SU-DHL-6 (cell line): ENCODE results near the gene HDAC10.

Experiments
- EZH2phosphoT487 ChIP-seq: fragments of 200-600 bp; sonication (generic), shearing (Covaris generic); conservative IDR thresholded peaks from 2 replicates; pipeline ENCODE4 v1.6.1; 2018; ENCODE audit warnings: mild to moderate bottlenecking, antibody characterized with exemption, low read length, moderate library complexity, mixed read lengths
- TF ChIP-seq, protein P1 (sequence below): fragments of 200-600 bp; sonication (generic); IDR thresholded peaks from one replicate; pipeline ENCODE4 v1.5.1; 2017; ENCODE audit warnings: antibody characterized with exemption, mild to moderate bottlenecking, low read length, moderate library complexity; ENCODE audit not compliant: insufficient read depth, poor library complexity, severe bottlenecking

DNA sequence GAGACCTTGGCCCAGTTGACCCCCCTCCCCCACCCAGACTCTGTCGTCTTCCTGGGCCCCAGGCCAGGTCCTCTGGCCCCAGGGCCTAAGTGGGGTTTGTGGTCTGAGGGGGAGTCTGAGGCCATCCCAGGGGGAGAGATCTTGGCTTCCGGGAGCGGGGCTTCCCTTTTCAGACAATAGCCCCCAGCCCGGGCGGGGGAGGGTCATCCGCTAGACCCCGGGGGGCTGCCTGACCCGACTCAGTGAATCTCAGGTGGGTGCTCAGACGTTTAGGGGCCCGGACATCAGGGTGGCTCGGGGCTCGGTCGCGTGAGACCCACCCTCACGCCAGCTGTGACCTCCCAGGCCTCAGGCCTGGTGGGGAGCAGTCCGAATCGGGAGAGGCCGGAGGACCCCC is 18.5 kb upstream of the HDAC10 start:
- TF ChIP-seq, protein P1, sequence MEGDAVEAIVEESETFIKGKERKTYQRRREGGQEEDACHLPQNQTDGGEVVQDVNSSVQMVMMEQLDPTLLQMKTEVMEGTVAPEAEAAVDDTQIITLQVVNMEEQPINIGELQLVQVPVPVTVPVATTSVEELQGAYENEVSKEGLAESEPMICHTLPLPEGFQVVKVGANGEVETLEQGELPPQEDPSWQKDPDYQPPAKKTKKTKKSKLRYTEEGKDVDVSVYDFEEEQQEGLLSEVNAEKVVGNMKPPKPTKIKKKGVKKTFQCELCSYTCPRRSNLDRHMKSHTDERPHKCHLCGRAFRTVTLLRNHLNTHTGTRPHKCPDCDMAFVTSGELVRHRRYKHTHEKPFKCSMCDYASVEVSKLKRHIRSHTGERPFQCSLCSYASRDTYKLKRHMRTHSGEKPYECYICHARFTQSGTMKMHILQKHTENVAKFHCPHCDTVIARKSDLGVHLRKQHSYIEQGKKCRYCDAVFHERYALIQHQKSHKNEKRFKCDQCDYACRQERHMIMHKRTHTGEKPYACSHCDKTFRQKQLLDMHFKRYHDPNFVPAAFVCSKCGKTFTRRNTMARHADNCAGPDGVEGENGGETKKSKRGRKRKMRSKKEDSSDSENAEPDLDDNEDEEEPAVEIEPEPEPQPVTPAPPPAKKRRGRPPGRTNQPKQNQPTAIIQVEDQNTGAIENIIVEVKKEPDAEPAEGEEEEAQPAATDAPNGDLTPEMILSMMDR: no peak
- TF ChIP-seq EZH2phosphoT487: no peak
